ENCODE data around the gene ACADL.
A peak's percentile ranks its signal among the peaks of the same experiment; 100 is the strongest.

The ACADL gene

DNA sequence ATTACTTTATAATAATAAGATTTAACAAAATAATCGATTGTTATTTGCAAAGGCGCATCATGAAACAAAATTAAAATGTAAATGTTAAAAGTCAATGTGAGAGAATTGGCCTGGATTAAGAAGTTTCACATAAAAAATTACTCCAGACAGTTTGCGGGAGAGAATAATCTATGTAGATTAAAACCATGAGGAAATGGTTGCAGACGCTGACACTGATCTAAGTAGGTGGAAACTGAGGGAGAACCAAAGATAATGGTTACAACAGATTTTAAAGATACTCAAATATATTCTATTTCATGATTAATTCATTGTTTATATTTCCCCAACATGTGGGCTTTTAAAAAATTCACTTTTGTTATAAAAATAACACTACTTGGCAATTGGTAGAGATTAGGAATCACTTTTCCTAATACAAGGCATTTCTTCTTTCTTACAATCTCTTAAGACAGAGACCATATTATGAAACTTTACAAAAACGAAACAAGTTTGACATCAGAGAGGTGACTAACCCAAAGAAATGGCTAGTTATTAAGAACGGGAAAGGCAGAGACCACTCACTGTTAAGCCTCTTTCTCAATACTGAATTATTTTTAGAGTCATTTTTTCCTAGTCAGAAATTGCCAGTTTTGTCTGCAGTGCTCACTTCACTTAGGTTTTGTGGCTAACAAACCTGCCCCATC, 55.6 kb downstream of the ACADL start:
- peak overlapping the region; percentile 82 for H3K27ac ChIP-seq (ENCODE audit: low read depth, low read length)
- H3K4me1 ChIP-seq (ENCODE audit: insufficient read depth, low read length) = peaks cover 20% of the 10 kb centered on the region
- H3K4me3 ChIP-seq (ENCODE audit: low read length) = peak overlapping the region; percentile 92
- no peaks in the 10 kb centered on the region for H3K36me3 ChIP-seq (ENCODE audit: insufficient read depth, low read length)
- H3K9me3 ChIP-seq (ENCODE audit: insufficient read depth, low read depth, low read length) = no peaks in the 10 kb centered on the region
- no peaks in the 10 kb centered on the region for H3K27me3 ChIP-seq (ENCODE audit: insufficient read depth, low read length)
- peak overlapping the region; percentile 82 for H3K9ac ChIP-seq (ENCODE audit: low read depth, low read length)
- WGBS = 57% methylated on average over 6 of the region's 6 CpGs

DNA sequence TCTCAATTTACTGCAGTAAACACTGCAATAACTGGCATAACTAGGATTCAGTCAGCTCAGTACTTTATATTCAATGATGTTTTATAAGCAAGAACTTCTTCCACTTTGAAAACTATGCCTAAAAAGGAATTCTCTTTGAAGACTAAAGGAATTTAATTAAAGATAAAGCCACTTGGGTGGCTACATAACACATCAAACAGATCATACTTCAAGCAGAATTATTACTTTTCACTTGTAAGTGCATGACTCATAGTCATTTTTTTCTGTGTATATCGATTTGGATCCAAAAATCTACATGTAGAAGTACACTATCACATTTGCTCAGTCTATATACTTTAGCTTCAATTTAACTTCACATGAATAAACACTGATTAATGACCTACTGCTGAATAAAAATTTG, 58.0 kb downstream of the ACADL start:
- Histone ChIP-seq H3K9ac (ENCODE audit: low read depth, low read length) (no peak overlapping the region), H3K9me3 (ENCODE audit: insufficient read depth, low read depth, low read length) (no peaks in the 10 kb centered on the region), H3K27me3 (ENCODE audit: insufficient read depth, low read length) (no peaks in the 10 kb centered on the region), H3K27ac (ENCODE audit: low read depth, low read length) (no peak overlapping the region), H3K36me3 (ENCODE audit: insufficient read depth, low read length) (no peaks in the 10 kb centered on the region), H3K4me3 (ENCODE audit: low read length) (no peak overlapping the region), H3K4me1 (ENCODE audit: insufficient read depth, low read length) (peaks cover 12% of the 10 kb centered on the region; the same call in 1 of the 2 replicates)
- 94% methylated on average over 1 of the region's 1 CpG for WGBS

DNA sequence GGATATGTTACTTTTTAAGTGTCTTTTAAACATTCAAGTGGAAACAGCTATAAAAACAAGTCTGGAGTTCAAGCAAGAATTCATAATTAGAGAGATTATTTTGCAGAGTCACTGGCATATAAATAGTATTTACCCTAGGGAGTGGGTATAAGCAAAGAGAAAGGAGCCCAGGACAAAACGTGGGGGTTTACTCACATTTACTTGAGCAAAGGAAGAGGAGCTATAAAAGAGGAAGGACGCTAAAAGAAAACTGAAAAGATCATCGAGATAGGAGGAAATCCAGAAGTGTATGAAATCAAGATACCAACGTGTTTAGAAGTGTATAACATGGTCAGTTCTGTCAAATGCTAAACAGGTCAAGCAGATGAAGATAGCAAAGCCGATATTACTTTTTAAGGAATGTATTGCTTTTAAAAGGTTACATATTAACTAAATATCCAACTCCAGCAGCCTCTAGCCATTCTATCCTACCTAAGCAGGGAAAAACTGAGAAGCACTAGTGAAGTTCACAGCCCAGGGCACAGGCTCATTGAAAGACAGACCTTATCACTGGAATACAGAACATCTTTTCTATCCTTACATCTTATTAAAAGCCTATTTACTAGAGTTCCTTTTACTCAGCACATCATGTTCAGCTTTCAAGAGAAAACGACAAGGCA, 62.7 kb downstream of the ACADL start:
- WGBS = 66% methylated on average over 5 of the region's 6 CpGs
- no peak overlapping the region for H3K27ac ChIP-seq (ENCODE audit: low read depth, low read length)
- H3K36me3 ChIP-seq (ENCODE audit: insufficient read depth, low read length) = no peaks in the 10 kb centered on the region
- no peak overlapping the region for H3K9ac ChIP-seq (ENCODE audit: low read depth, low read length)
- H3K4me3 ChIP-seq (ENCODE audit: low read length) = no peak overlapping the region
- no peaks in the 10 kb centered on the region for H3K9me3 ChIP-seq (ENCODE audit: insufficient read depth, low read depth, low read length)
- H3K4me1 ChIP-seq (ENCODE audit: insufficient read depth, low read length) = no peaks in the 10 kb centered on the region
- H3K27me3 ChIP-seq (ENCODE audit: insufficient read depth, low read length) = no peaks in the 10 kb centered on the region

DNA sequence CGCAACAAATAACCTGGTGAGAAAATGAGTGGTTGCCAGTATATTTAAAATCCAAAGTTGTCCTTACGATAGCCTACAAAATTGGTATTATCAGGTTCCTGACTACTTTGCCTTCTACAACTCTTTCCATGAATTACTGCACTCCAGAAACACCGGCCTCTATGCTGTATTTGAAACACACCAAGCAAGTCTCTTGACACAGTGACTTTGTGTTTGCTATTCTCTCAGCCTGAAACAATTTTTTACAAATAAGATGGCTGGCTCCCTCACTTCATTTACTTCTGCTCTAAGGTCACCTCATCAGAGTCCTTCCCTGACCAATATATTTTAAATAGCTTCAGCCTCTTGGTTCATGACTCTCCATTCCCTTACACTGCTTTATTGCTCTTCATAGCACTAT, 66.2 kb downstream of the ACADL start:
- H3K36me3 ChIP-seq (ENCODE audit: insufficient read depth, low read length) = peaks cover 7% of the 10 kb centered on the region
- no peak overlapping the region for H3K4me3 ChIP-seq (ENCODE audit: low read length)
- H3K9ac ChIP-seq (ENCODE audit: low read depth, low read length) = no peak overlapping the region
- H3K27me3 ChIP-seq (ENCODE audit: insufficient read depth, low read length) = no peaks in the 10 kb centered on the region
- H3K27ac ChIP-seq (ENCODE audit: low read depth, low read length) = no peak overlapping the region
- 98% methylated on average over 3 of the region's 3 CpGs for WGBS
- no peaks in the 10 kb centered on the region for H3K4me1 ChIP-seq (ENCODE audit: insufficient read depth, low read length)
- no peaks in the 10 kb centered on the region for H3K9me3 ChIP-seq (ENCODE audit: insufficient read depth, low read depth, low read length)

DNA sequence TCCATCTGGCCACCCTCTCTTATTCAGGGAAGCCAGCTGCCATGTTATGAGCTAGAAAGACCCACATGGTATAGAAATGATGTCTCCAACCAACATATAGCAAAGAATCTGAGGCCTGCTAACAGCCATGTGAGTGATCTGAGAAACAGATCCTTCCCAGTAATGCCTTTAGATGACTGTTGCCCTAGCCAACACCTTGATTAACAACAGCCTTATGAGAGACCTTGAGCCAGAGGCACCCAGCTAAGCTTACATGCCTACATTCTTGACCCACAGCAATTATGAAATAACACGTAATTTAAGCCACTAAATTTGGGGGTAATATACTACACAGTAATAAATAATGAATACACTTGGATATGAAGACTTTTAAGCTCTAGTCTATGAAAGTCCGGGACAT, 67.0 kb downstream of the ACADL start:
- no peak overlapping the region for H3K9ac ChIP-seq (ENCODE audit: low read depth, low read length)
- peaks cover 15% of the 10 kb centered on the region for H3K36me3 ChIP-seq (ENCODE audit: insufficient read depth, low read length)
- H3K27ac ChIP-seq (ENCODE audit: low read depth, low read length) = no peak overlapping the region
- 100% methylated on average over 1 of the region's 2 CpGs for WGBS
- no peaks in the 10 kb centered on the region for H3K4me1 ChIP-seq (ENCODE audit: insufficient read depth, low read length)
- no peak overlapping the region for H3K4me3 ChIP-seq (ENCODE audit: low read length)
- no peaks in the 10 kb centered on the region for H3K9me3 ChIP-seq (ENCODE audit: insufficient read depth, low read depth, low read length)
- no peaks in the 10 kb centered on the region for H3K27me3 ChIP-seq (ENCODE audit: insufficient read depth, low read length)

DNA sequence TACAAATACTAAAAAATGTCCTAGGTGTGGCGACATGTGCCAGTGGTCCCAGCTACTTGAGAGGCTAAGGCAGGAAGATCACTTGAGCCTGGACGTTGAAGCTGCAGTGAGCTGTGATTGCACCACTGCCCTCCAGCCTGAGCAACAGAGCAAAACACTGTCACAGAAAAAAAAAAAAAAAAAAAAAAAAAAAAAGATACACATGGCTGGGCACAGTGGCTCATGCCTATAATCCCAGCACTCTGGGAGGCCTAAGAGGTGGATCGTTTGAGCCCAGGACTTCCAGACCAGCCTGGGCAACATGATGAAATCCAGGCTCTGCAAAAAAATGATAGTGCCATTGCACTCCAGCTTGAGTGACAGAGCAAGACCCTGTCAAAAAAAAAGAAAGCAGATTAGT, 67.7 kb downstream of the ACADL start:
- Histone ChIP-seq H3K36me3 (ENCODE audit: insufficient read depth, low read length) (peaks cover 18% of the 10 kb centered on the region), H3K4me1 (ENCODE audit: insufficient read depth, low read length) (no peaks in the 10 kb centered on the region), H3K27me3 (ENCODE audit: insufficient read depth, low read length) (no peaks in the 10 kb centered on the region), H3K9me3 (ENCODE audit: insufficient read depth, low read depth, low read length) (no peaks in the 10 kb centered on the region), H3K27ac (ENCODE audit: low read depth, low read length) (no peak overlapping the region), H3K4me3 (ENCODE audit: low read length) (no peak overlapping the region), H3K9ac (ENCODE audit: low read depth, low read length) (no peak overlapping the region)
- 87% methylated on average over 3 of the region's 3 CpGs for WGBS

DNA sequence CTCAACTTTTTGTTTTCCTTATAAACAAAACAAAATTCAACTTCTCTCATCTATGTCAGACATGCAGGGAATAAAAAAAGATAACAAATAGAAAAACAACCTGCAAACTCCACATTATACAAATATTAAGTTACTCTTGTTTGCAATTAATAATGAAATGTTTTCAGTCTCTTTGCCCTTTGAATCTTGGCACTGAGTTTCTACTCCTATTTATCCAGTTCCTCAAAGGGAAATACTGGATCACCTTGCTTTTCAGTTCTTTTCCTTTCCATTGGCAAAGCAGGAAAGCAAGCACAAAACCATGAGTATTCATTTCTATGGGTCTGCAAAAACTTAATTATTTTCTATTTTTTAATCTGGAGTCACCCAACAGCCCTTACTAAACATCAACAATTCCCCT, 77.6 kb downstream of the ACADL start:
- Histone ChIP-seq H3K9me3 (ENCODE audit: insufficient read depth, low read depth, low read length) (no peaks in the 10 kb centered on the region), H3K9ac (ENCODE audit: low read depth, low read length) (no peak overlapping the region), H3K4me1 (ENCODE audit: insufficient read depth, low read length) (no peaks in the 10 kb centered on the region), H3K27me3 (ENCODE audit: insufficient read depth, low read length) (no peaks in the 10 kb centered on the region), H3K36me3 (ENCODE audit: insufficient read depth, low read length) (peaks cover 37% of the 10 kb centered on the region), H3K4me3 (ENCODE audit: low read length) (no peak overlapping the region), H3K27ac (ENCODE audit: low read depth, low read length) (no peak overlapping the region)

Measured in HUES64 (cell line).